Measurements from ENCODE around the gene MRPL22. TPM values are rescaled to one million over a fixed set of nuclear protein-coding genes. Genes with fewer than 3 reads are reported as not detected.

MRPL22 gene
- total and polyA plus RNA-seq, 2 of the 13 experiments (the other 11 are each of a cell fraction or from before 2014, with no cell fraction given) = 66.8 to 84.8 TPM

DNA sequence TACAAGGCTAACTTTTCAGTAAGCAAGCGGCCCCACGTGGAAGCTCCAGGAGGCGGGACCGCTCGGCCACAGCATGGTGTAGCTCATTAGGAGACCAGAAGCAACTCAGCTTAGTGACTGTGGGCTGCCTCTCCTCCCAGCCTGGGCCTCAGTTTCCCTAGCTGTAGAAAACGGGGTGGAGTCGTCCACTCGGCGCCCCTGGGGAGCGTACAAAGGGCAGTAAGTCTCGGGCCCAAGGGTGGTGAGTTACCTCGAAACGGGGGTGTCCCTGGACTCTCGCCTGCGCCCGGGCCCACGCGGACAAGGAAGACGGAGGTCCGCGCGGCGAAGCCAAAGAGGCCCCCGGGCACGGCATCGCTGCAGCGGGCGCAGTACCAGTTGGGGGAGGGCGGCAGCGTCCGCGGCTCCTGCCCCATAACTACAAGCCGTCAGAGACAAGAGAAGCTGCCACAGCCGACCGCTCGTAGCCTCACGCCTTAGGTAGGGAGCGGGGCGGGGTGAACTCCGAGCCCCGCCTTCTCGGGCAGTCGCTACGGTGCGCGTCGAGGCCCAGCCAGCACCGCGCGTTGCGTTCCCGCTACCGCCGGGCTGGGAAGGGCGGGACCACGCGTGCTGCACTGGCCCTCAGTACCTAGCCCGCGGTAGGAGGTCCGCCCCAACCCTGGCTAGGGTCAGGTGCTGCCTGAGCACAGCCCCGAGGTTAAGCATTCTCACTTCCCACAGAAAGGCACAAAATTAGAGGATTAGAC, 3.0 kb upstream of the MRPL22 start, which contains the start of gene GEMIN5 (continued):
- peak; percentile 81 for TF ChIP-seq MXD4 (CRISPR knock-in tag; IDR thresholded peaks at IDR 0.05)
- no peak for TF ChIP-seq NR2F6 (IDR thresholded peaks at IDR 0.05)
- peak; percentile 28; the same call in 1 of the 2 replicates for TF ChIP-seq NR2F6 (CRISPR knock-in tag; IDR thresholded peaks at IDR 0.05)
- TF ChIP-seq ZNF446 (CRISPR knock-in tag; IDR thresholded peaks at IDR 0.05) = 0 out of 2 replicates have a peak, but pooled peaks have one; percentile 75
- TF ChIP-seq ZNF564 (CRISPR knock-in tag; IDR thresholded peaks at IDR 0.05) = peak; percentile 61; the same call in 1 of the 2 replicates
- TF ChIP-seq ZBTB2 (CRISPR knock-in tag; IDR thresholded peaks at IDR 0.05; ENCODE audit: low read depth) = no peak
- TF ChIP-seq ZNF557 (CRISPR knock-in tag; IDR thresholded peaks at IDR 0.05) = no peak
- no peak for TF ChIP-seq ELF4 (CRISPR knock-in tag; IDR thresholded peaks at IDR 0.05; ENCODE audit: borderline replicate concordance)
- TF ChIP-seq HOXA3 (CRISPR knock-in tag; IDR thresholded peaks at IDR 0.05) = peak; percentile 95
- TF ChIP-seq ZNF251 (CRISPR knock-in tag; IDR thresholded peaks at IDR 0.05) = no peak
- no peak for TF ChIP-seq ZKSCAN1 (IDR thresholded peaks at IDR 0.05; ENCODE audit: low read length)
- no peak for TF ChIP-seq CEBPZ (IDR thresholded peaks at IDR 0.05; ENCODE audit: low read length)
- TF ChIP-seq NFIC (IDR thresholded peaks at IDR 0.05; ENCODE audit: low read length) = no peak
- TF ChIP-seq ZHX2 (IDR thresholded peaks at IDR 0.05; ENCODE audit: low read depth) = peak; percentile 24; the same call in 1 of the 2 replicates
- TF ChIP-seq ZHX2 (CRISPR knock-in tag; IDR thresholded peaks at IDR 0.05; ENCODE audit: borderline replicate concordance) = peak; percentile 58; the same call in 1 of the 2 replicates
- TF ChIP-seq ZSCAN9 (CRISPR knock-in tag; IDR thresholded peaks at IDR 0.05; ENCODE audit: borderline replicate concordance) = peak; percentile 79
- no peak for TF ChIP-seq NBN (conservative IDR thresholded peaks at IDR 0.05)
